PC-3 (cell line): ENCODE data around the gene AUTS2.

ENCODE experiments used
- CTCF ChIP-seq: fragments of 300-600 bp; sonication (generic); conservative IDR thresholded peaks from 2 replicates; pipeline ENCODE4 v1.5.1; 2017; ENCODE audit warnings: antibody characterized with exemption, low read depth, mild to moderate bottlenecking, low read length
- EZH2 ChIP-seq: fragments of 300-600 bp; sonication (generic); IDR thresholded peaks from one replicate; pipeline ENCODE4 v1.6.1; 2017; ENCODE audit warnings: antibody characterized with exemption, mild to moderate bottlenecking, low read length; ENCODE audit not compliant: unreplicated experiment
- EZH2phosphoT487 ChIP-seq: fragments of 300-600 bp; sonication (generic); IDR thresholded peaks from 2 replicates; pipeline ENCODE4 v1.6.1; 2018; ENCODE audit warnings: mild to moderate bottlenecking, antibody characterized with exemption, low read length, borderline replicate concordance

- TF ChIP-seq CTCF (no peak), EZH2phosphoT487 (no peak), EZH2 (no peak)
Measured at GRCh38 chr7:70770154-70770553, 1171.9 kb downstream of the AUTS2 start.
